AG04450 (cell line): ENCODE results near the gene HERPUD2. TPM values are rescaled to one million over a fixed set of nuclear protein-coding genes. Genes with fewer than 3 reads are reported as not detected.
"Not testable (repeated sequence)": the region's sequence is repeated elsewhere in the genome, so short reads cannot be mapped to it uniquely, and the experiment has no call there.

ENCODE experiments used
- CTCF ChIA-PET: fragments of 300-600, 350-600 bp; formaldehyde crosslinking; extraction: SDS; loops from one replicate; lab custom pipeline; 2022; ENCODE audit warnings: antibody characterized with exemption, inconsistent platforms; lab: Charles Lee
- POLR2A ChIA-PET: fragments of 350-600 bp; formaldehyde crosslinking; extraction: SDS; loops from one replicate; lab custom pipeline; 2021; ENCODE audit warnings: antibody characterized with exemption, inconsistent platforms; lab: Yijun Ruan, JAX
- DNase-seq: peaks from one replicate; pipeline ENCODE4 v3.0.0-alpha.2; 2011; ENCODE audit warnings: low read depth, low spot score
- H3K27ac ChIP-seq: one replicate; pipeline ENCODE4 v1.5.1; 2012; ENCODE audit warnings: low read depth, low read length, control low read depth
- H3K27me3 ChIP-seq: one replicate; pipeline ENCODE4 v1.6.0; 2012; ENCODE audit warnings: low read length; ENCODE audit not compliant: control insufficient read depth, insufficient read depth
- H3K4me3 ChIP-seq: 2 replicates; pipeline ENCODE4 v1.5.1; 2011; ENCODE audit warnings: mild to moderate bottlenecking, low read depth, low read length, control low read depth
- H3K9me3 ChIP-seq: 2 replicates; pipeline ENCODE4 v1.5.1; 2012; ENCODE audit warnings: low read length; ENCODE audit not compliant: control insufficient read depth, insufficient read depth
- CTCF ChIP-seq: IDR thresholded peaks from 2 replicates; pipeline ENCODE4 v1.5.1; 2011; ENCODE audit warnings: low read depth, low read length, control low read depth, inconsistent platforms
- polyA plus RNA-seq: library from polyadenylated mRNA; depleted of rRNA; stranded (reverse); fragments of >200 nt; gene quantifications from 2 replicates; pipeline ENCODE4 v1.2.3, GENCODE V29; 2011

Gene HERPUD2
- polyA plus RNA-seq, 1 experiment, result 42.7 TPM

GRCh38 chr7:35700865-35701264 is 5.9 kb upstream of the HERPUD2 start:
- CTCF ChIA-PET, result interaction anchor here (0.6 to 8.0 kb wide), 4 partner anchors 8 to 276 kb away, joined by 3 to 53 read pairs (median 4); partner anchors contain the start of gene SEPTIN7
- TF ChIP-seq CTCF, result no peak
- no peak overlapping the region for H3K4me3 ChIP-seq
- no peak overlapping the region for H3K27ac ChIP-seq
- H3K9me3 ChIP-seq, result peaks cover 5% of the 10 kb centered on the region
- POLR2A ChIA-PET, result no interaction called here
- DNase-seq, result no peak
- no peaks in the 10 kb centered on the region for H3K27me3 ChIP-seq

- no peak for DNase-seq
- H3K27me3 ChIP-seq, result no peaks in the 10 kb centered on the region
- POLR2A ChIA-PET, result no interaction called here
- CTCF ChIA-PET, result interaction anchor here (1.0 to 8.0 kb wide), 6 partner anchors 8 to 275 kb away, joined by 3 to 53 read pairs (median 4); partner anchors contain the start of gene SEPTIN7
- no peak overlapping the region for H3K4me3 ChIP-seq
- no peak for TF ChIP-seq CTCF
- peaks cover 5% of the 10 kb centered on the region for H3K9me3 ChIP-seq
- no peak overlapping the region for H3K27ac ChIP-seq
Measured at GRCh38 chr7:35700333-35700732, 5.4 kb upstream of the HERPUD2 start.

- Histone ChIP-seq H3K27me3 (no peaks in the 10 kb centered on the region), H3K4me3 (no peak overlapping the region), H3K9me3 (peaks cover 9% of the 10 kb centered on the region), H3K27ac (no peak overlapping the region)
- ChIA-PET POLR2A (no interaction called here), CTCF (interaction anchor here (1.0 to 8.0 kb wide), 6 partner anchors 9 to 271 kb away, joined by 3 to 53 read pairs (median 4); partner anchors contain the start of gene SEPTIN7)
- no peak for DNase-seq
- TF ChIP-seq CTCF, result no peak
Measured at GRCh38 chr7:35699796-35700305, 4.9 kb upstream of the HERPUD2 start.

GRCh38 chr7:35698382-35698781 is 3.4 kb upstream of the HERPUD2 start:
- DNase-seq, POLR2A ChIA-PET, H3K27ac ChIP-seq, H3K27me3 ChIP-seq, H3K9me3 ChIP-seq, H3K4me3 ChIP-seq: not testable (repeated sequence)
- CTCF ChIA-PET, result interaction anchor here (1.3 to 8.0 kb wide), 3 partner anchors 10 to 104 kb away, joined by 3 to 53 read pairs (median 5); partner anchors contain the start of gene SEPTIN7

- DNase-seq, result no peak
- peak overlapping the region; percentile 4 for H3K27ac ChIP-seq
- H3K9me3 ChIP-seq, result peaks cover 10% of the 10 kb centered on the region
- H3K4me3 ChIP-seq, result no peak overlapping the region
- H3K27me3 ChIP-seq, result no peaks in the 10 kb centered on the region
- no peak for TF ChIP-seq CTCF
- ChIA-PET CTCF (interaction anchor here (1.3 to 8.0 kb wide), 3 partner anchors 11 to 209 kb away, joined by 3 to 53 read pairs (median 7); no protein-coding TSS in a partner anchor), POLR2A (interaction anchor here (1.0 kb wide), 1 partner anchor 103 kb away, joined by 3 read pairs; the partner anchor contains the start of gene SEPTIN7)
Measured at GRCh38 chr7:35697414-35698175, 2.7 kb upstream of the HERPUD2 start.
